Measurements from ENCODE around the gene LMCD1. TPM values are rescaled to one million over a fixed set of nuclear protein-coding genes. Genes with fewer than 3 reads are reported as not detected.

The LMCD1 gene
- total RNA-seq, 5 donors from 2014 or later (not counting 1 experiment from before 2014, with no cell fraction given) = 0.61 to 1.5 (median 0.63) TPM

- Histone ChIP-seq H3K9me3 (no peaks in the 10 kb centered on the region), H3K4me3 (ENCODE audit: control insufficient read depth in 1 of 2, extremely low read depth in 1 of 2, low read length in 1 of 2) (no peak overlapping the region), H3K27ac (ENCODE audit: low read length) (no peak overlapping the region), H3K27me3 (replicated peaks in 1 of 2; ENCODE audit: control insufficient read depth in 2 of 2, extremely low read depth in 1 of 2, insufficient read depth in 2 of 2, low read length in 1 of 2) (no peaks in the 10 kb centered on the region), H3K4me1 (ENCODE audit: control insufficient read depth in 1 of 2, extremely low read depth in 1 of 2, insufficient read depth in 2 of 2, low read length in 2 of 2) (no peaks in the 10 kb centered on the region), H3K36me3 (ENCODE audit: control insufficient read depth in 2 of 2, extremely low read depth in 1 of 2, insufficient read depth in 1 of 2, low read length in 1 of 2) (no peaks in the 10 kb centered on the region)
- Mint-ChIP-seq H3K9me3 (peaks cover 0 to 5% (median 0%) of the 10 kb centered on the region in 3 donors), H3K4me3 (no peak overlapping the region), H3K4me1 (no peaks in the 10 kb centered on the region), H3K36me3 (no peaks in the 10 kb centered on the region), H3K27me3 (peaks cover 16 to 28% of the 10 kb centered on the region in 2 donors), H3K27ac (no peak overlapping the region)
- DNase-seq = no peak
- WGBS (ENCODE audit: insufficient coverage) = no CpG with 5 or more reads among the region's 1 CpG
- ChIA-PET POLR2A (no interaction called here), CTCF (no interaction called here)
- ATAC-seq (replicated peaks in 1 of 4) = no peak
Observed at GRCh38 chr3:8466526-8466925, 35.1 kb upstream of the LMCD1 start.

GRCh38 chr3:8470801-8471200 is 30.8 kb upstream of the LMCD1 start:
- Mint-ChIP-seq H3K9me3 (no peaks in the 10 kb centered on the region), H3K36me3 (no peaks in the 10 kb centered on the region), H3K4me1 (no peaks in the 10 kb centered on the region), H3K27ac (no peak overlapping the region), H3K4me3 (no peak overlapping the region), H3K27me3 (peaks cover 12 to 20% of the 10 kb centered on the region in 2 donors)
- CTCF ChIA-PET = no interaction called here
- H3K36me3 ChIP-seq (ENCODE audit: control insufficient read depth in 2 of 2, extremely low read depth in 1 of 2, insufficient read depth in 1 of 2, low read length in 1 of 2) = no peaks in the 10 kb centered on the region
- ATAC-seq (replicated peaks in 1 of 4) = no peak
- H3K9me3 ChIP-seq = no peaks in the 10 kb centered on the region
- no peak overlapping the region for H3K4me3 ChIP-seq (ENCODE audit: control insufficient read depth in 1 of 2, extremely low read depth in 1 of 2, low read length in 1 of 2)
- H3K27me3 ChIP-seq (replicated peaks in 1 of 2; ENCODE audit: control insufficient read depth in 2 of 2, extremely low read depth in 1 of 2, insufficient read depth in 2 of 2, low read length in 1 of 2) = no peaks in the 10 kb centered on the region
- H3K4me1 ChIP-seq (ENCODE audit: control insufficient read depth in 1 of 2, extremely low read depth in 1 of 2, insufficient read depth in 2 of 2, low read length in 2 of 2) = no peaks in the 10 kb centered on the region
- POLR2A ChIA-PET = no interaction called here
- no peak for DNase-seq
- no peak overlapping the region for H3K27ac ChIP-seq (ENCODE audit: low read length)
- 95% methylated on average over 9 of the region's 11 CpGs for WGBS (ENCODE audit: insufficient coverage)

GRCh38 chr3:8472549-8472948 is 29.1 kb upstream of the LMCD1 start:
- H3K36me3 ChIP-seq (ENCODE audit: control insufficient read depth in 2 of 2, extremely low read depth in 1 of 2, insufficient read depth in 1 of 2, low read length in 1 of 2) = no peaks in the 10 kb centered on the region
- H3K9me3 ChIP-seq = no peaks in the 10 kb centered on the region
- no peaks in the 10 kb centered on the region for H3K4me1 ChIP-seq (ENCODE audit: control insufficient read depth in 1 of 2, extremely low read depth in 1 of 2, insufficient read depth in 2 of 2, low read length in 2 of 2)
- Mint-ChIP-seq H3K27ac (no peak overlapping the region), H3K4me1 (no peaks in the 10 kb centered on the region), H3K9me3 (no peaks in the 10 kb centered on the region), H3K27me3 (peaks cover 5 to 8% of the 10 kb centered on the region in 2 donors), H3K36me3 (no peaks in the 10 kb centered on the region), H3K4me3 (no peak overlapping the region)
- no peak overlapping the region for H3K27ac ChIP-seq (ENCODE audit: low read length)
- H3K27me3 ChIP-seq (replicated peaks in 1 of 2; ENCODE audit: control insufficient read depth in 2 of 2, extremely low read depth in 1 of 2, insufficient read depth in 2 of 2, low read length in 1 of 2) = no peaks in the 10 kb centered on the region
- WGBS (ENCODE audit: insufficient coverage) = no CpG with 5 or more reads among the region's 2 CpGs
- no peak for DNase-seq
- CTCF ChIA-PET = no interaction called here
- POLR2A ChIA-PET = no interaction called here
- ATAC-seq (replicated peaks in 1 of 4) = no peak
- H3K4me3 ChIP-seq (ENCODE audit: control insufficient read depth in 1 of 2, extremely low read depth in 1 of 2, low read length in 1 of 2) = no peak overlapping the region

GRCh38 chr3:8473029-8473428 is 28.6 kb upstream of the LMCD1 start:
- Histone ChIP-seq H3K27ac (ENCODE audit: low read length) (no peak overlapping the region), H3K36me3 (ENCODE audit: control insufficient read depth in 2 of 2, extremely low read depth in 1 of 2, insufficient read depth in 1 of 2, low read length in 1 of 2) (no peaks in the 10 kb centered on the region), H3K9me3 (no peaks in the 10 kb centered on the region), H3K4me1 (ENCODE audit: control insufficient read depth in 1 of 2, extremely low read depth in 1 of 2, insufficient read depth in 2 of 2, low read length in 2 of 2) (no peaks in the 10 kb centered on the region), H3K4me3 (ENCODE audit: control insufficient read depth in 1 of 2, extremely low read depth in 1 of 2, low read length in 1 of 2) (no peak overlapping the region), H3K27me3 (replicated peaks in 1 of 2; ENCODE audit: control insufficient read depth in 2 of 2, extremely low read depth in 1 of 2, insufficient read depth in 2 of 2, low read length in 1 of 2) (no peaks in the 10 kb centered on the region)
- ATAC-seq (replicated peaks in 1 of 4) (no peak), DNase-seq (no peak)
- CTCF ChIA-PET = no interaction called here
- Mint-ChIP-seq H3K4me3 (no peak overlapping the region), H3K4me1 (no peaks in the 10 kb centered on the region), H3K27ac (no peak overlapping the region), H3K9me3 (no peaks in the 10 kb centered on the region), H3K27me3 (peaks cover 4 to 7% of the 10 kb centered on the region in 2 donors), H3K36me3 (no peaks in the 10 kb centered on the region)
- POLR2A ChIA-PET = no interaction called here
- WGBS (ENCODE audit: insufficient coverage) = 85% methylated on average over 2 of the region's 4 CpGs

- no peaks in the 10 kb centered on the region for H3K36me3 Mint-ChIP-seq
- Histone ChIP-seq H3K27ac (ENCODE audit: low read length) (no peak overlapping the region), H3K4me1 (ENCODE audit: control insufficient read depth in 1 of 2, extremely low read depth in 1 of 2, insufficient read depth in 2 of 2, low read length in 2 of 2) (no peaks in the 10 kb centered on the region), H3K36me3 (ENCODE audit: control insufficient read depth in 2 of 2, extremely low read depth in 1 of 2, insufficient read depth in 1 of 2, low read length in 1 of 2) (no peaks in the 10 kb centered on the region), H3K27me3 (replicated peaks in 1 of 2; ENCODE audit: control insufficient read depth in 2 of 2, extremely low read depth in 1 of 2, insufficient read depth in 2 of 2, low read length in 1 of 2) (no peaks in the 10 kb centered on the region), H3K4me3 (ENCODE audit: control insufficient read depth in 1 of 2, extremely low read depth in 1 of 2, low read length in 1 of 2) (no peak overlapping the region), H3K9me3 (no peaks in the 10 kb centered on the region)
- ATAC-seq (replicated peaks in 1 of 4) = no peak
- POLR2A ChIA-PET = no interaction called here
- 80% methylated on average over 1 of the region's 4 CpGs for WGBS (ENCODE audit: insufficient coverage)
- no peaks in the 10 kb centered on the region for H3K9me3 Mint-ChIP-seq
- no peaks in the 10 kb centered on the region for H3K4me1 Mint-ChIP-seq
- CTCF ChIA-PET = interaction anchor here in 1 of 2 donors (0.6 kb wide), 1 partner anchor 18 kb away, joined by 3 read pairs; no protein-coding TSS in a partner anchor
- H3K27ac Mint-ChIP-seq = no peak overlapping the region
- peaks cover 4 to 7% of the 10 kb centered on the region in 2 donors for H3K27me3 Mint-ChIP-seq
- DNase-seq = no peak
- H3K4me3 Mint-ChIP-seq = no peak overlapping the region
Observed at GRCh38 chr3:8473990-8474389, 27.6 kb upstream of the LMCD1 start.

- 79% methylated on average over 2 of the region's 2 CpGs for WGBS (ENCODE audit: insufficient coverage)
- POLR2A ChIA-PET = no interaction called here
Observed at GRCh38 chr3:8474991-8475390, 26.6 kb upstream of the LMCD1 start.

GRCh38 chr3:8480699-8481098 is 20.9 kb upstream of the LMCD1 start:
- H3K4me1 Mint-ChIP-seq = no peaks in the 10 kb centered on the region
- H3K9me3 Mint-ChIP-seq = no peaks in the 10 kb centered on the region
- no peak for DNase-seq
- Histone ChIP-seq H3K27ac (ENCODE audit: low read length) (no peak overlapping the region), H3K9me3 (no peaks in the 10 kb centered on the region), H3K4me1 (ENCODE audit: control insufficient read depth in 1 of 2, extremely low read depth in 1 of 2, insufficient read depth in 2 of 2, low read length in 2 of 2) (no peaks in the 10 kb centered on the region), H3K36me3 (ENCODE audit: control insufficient read depth in 2 of 2, extremely low read depth in 1 of 2, insufficient read depth in 1 of 2, low read length in 1 of 2) (no peaks in the 10 kb centered on the region), H3K4me3 (ENCODE audit: control insufficient read depth in 1 of 2, extremely low read depth in 1 of 2, low read length in 1 of 2) (no peak overlapping the region), H3K27me3 (replicated peaks in 1 of 2; ENCODE audit: control insufficient read depth in 2 of 2, extremely low read depth in 1 of 2, insufficient read depth in 2 of 2, low read length in 1 of 2) (no peaks in the 10 kb centered on the region)
- WGBS (ENCODE audit: insufficient coverage) = 70% methylated on average over 2 of the region's 3 CpGs
- H3K27ac Mint-ChIP-seq = no peak overlapping the region
- no peaks in the 10 kb centered on the region for H3K36me3 Mint-ChIP-seq
- no peaks in the 10 kb centered on the region for H3K27me3 Mint-ChIP-seq
- ATAC-seq (replicated peaks in 1 of 4) = no peak
- no peak overlapping the region for H3K4me3 Mint-ChIP-seq
- POLR2A ChIA-PET = no interaction called here
- CTCF ChIA-PET = no interaction called here

More at GRCh38 chr3:8474991-8475390, 26.6 kb upstream of the LMCD1 start:
- peaks cover 2 to 4% of the 10 kb centered on the region in 2 donors for H3K27me3 Mint-ChIP-seq
- Histone ChIP-seq H3K9me3 (no peaks in the 10 kb centered on the region), H3K27me3 (replicated peaks in 1 of 2; ENCODE audit: control insufficient read depth in 2 of 2, extremely low read depth in 1 of 2, insufficient read depth in 2 of 2, low read length in 1 of 2) (no peaks in the 10 kb centered on the region), H3K36me3 (ENCODE audit: control insufficient read depth in 2 of 2, extremely low read depth in 1 of 2, insufficient read depth in 1 of 2, low read length in 1 of 2) (no peaks in the 10 kb centered on the region), H3K4me1 (ENCODE audit: control insufficient read depth in 1 of 2, extremely low read depth in 1 of 2, insufficient read depth in 2 of 2, low read length in 2 of 2) (no peaks in the 10 kb centered on the region), H3K27ac (ENCODE audit: low read length) (no peak overlapping the region), H3K4me3 (ENCODE audit: control insufficient read depth in 1 of 2, extremely low read depth in 1 of 2, low read length in 1 of 2) (no peak overlapping the region)
- H3K36me3 Mint-ChIP-seq = no peaks in the 10 kb centered on the region
- no peaks in the 10 kb centered on the region for H3K4me1 Mint-ChIP-seq
- CTCF ChIA-PET = no interaction called here
- DNase-seq (no peak), ATAC-seq (replicated peaks in 1 of 4) (no peak)
- no peak overlapping the region for H3K27ac Mint-ChIP-seq
- H3K9me3 Mint-ChIP-seq = no peaks in the 10 kb centered on the region
- H3K4me3 Mint-ChIP-seq = no peak overlapping the region
